Measurements from ENCODE around the gene HP1BP3.

Gene HP1BP3

GRCh38 chr1:20735581-20736111 is 51.5 kb downstream of the HP1BP3 start:
- DNase-seq (ENCODE audit: low read depth in 1 of 2, low spot score in 1 of 2): no peak
- H3K4me3 ChIP-seq (replicated peaks; ENCODE audit: insufficient read depth, low read length): no peak overlapping the region
- TF ChIP-seq REST (IDR thresholded peaks at IDR 0.05; ENCODE audit: insufficient replicate concordance, low read depth): no peak
- no peak for TF ChIP-seq GABPA (IDR thresholded peaks at IDR 0.05; ENCODE audit: low read depth)
- TF ChIP-seq CTCF (IDR thresholded peaks at IDR 0.05; ENCODE audit: insufficient read depth, low read length): no peak
- no peak for TF ChIP-seq POLR2AphosphoS5 (IDR thresholded peaks at IDR 0.05; ENCODE audit: low read depth)
- no peak for TF ChIP-seq SPI1 (IDR thresholded peaks at IDR 0.05; ENCODE audit: borderline replicate concordance, low read depth)
- peaks cover 18% of the 10 kb centered on the region for H3K27me3 ChIP-seq (ENCODE audit: insufficient read depth, poor library complexity, severe bottlenecking)
- H3K27ac ChIP-seq (replicated peaks): no peak overlapping the region

GRCh38 chr1:20733360-20733975 is 53.6 kb downstream of the HP1BP3 start:
- H3K27me3 ChIP-seq (ENCODE audit: insufficient read depth, poor library complexity, severe bottlenecking): peaks cover 40% of the 10 kb centered on the region
- H3K27ac ChIP-seq (replicated peaks): no peak overlapping the region
- TF ChIP-seq REST (IDR thresholded peaks at IDR 0.05; ENCODE audit: insufficient replicate concordance, low read depth) (no peak), SPI1 (IDR thresholded peaks at IDR 0.05; ENCODE audit: borderline replicate concordance, low read depth) (no peak), POLR2AphosphoS5 (IDR thresholded peaks at IDR 0.05; ENCODE audit: low read depth) (no peak), GABPA (IDR thresholded peaks at IDR 0.05; ENCODE audit: low read depth) (no peak), CTCF (IDR thresholded peaks at IDR 0.05; ENCODE audit: insufficient read depth, low read length) (no peak)
- no peak for DNase-seq (ENCODE audit: low read depth in 1 of 2, low spot score in 1 of 2)
- no peak overlapping the region for H3K4me3 ChIP-seq (replicated peaks; ENCODE audit: insufficient read depth, low read length)

- no peak within 1 kb of the TSS for H3K27ac ChIP-seq (replicated peaks)
- TF ChIP-seq GABPA (IDR thresholded peaks at IDR 0.05; ENCODE audit: low read depth) (no peak), CTCF (IDR thresholded peaks at IDR 0.05; ENCODE audit: insufficient read depth, low read length) (peak; percentile 26)
- DNase-seq (ENCODE audit: low read depth in 1 of 2, low spot score in 1 of 2): peak; percentile 69 to 73
- peak within 1 kb of the TSS; percentile 54 for H3K4me3 ChIP-seq (replicated peaks; ENCODE audit: insufficient read depth, low read length)
- peaks cover 42% of the 10 kb centered on the region for H3K27me3 ChIP-seq (ENCODE audit: insufficient read depth, poor library complexity, severe bottlenecking)
These were observed 54.3 kb downstream of the HP1BP3 start, which contains the start of gene SH2D5 for GRCh38 chr1:20732588-20733359. Gene SH2D5, minus strand, starts transcription at chr1:20732703. Its CDS starts 4,659 bp downstream, at chr1:20728044.

Measured in HL-60 (cell line).